Metanephros (tissue), 1 donor: Measurements from ENCODE around the gene CD74. TPM values are rescaled to one million over a fixed set of nuclear protein-coding genes. Genes with fewer than 3 reads are reported as not detected.

Experiments used
- total RNA-seq: library from RNA; depleted of rRNA; stranded (reverse); fragments of >200 nt; gene quantifications from one replicate; pipeline ENCODE4 v1.2.3, GENCODE V29; 2014

Gene CD74
- total RNA-seq = 619 TPM

DNA sequence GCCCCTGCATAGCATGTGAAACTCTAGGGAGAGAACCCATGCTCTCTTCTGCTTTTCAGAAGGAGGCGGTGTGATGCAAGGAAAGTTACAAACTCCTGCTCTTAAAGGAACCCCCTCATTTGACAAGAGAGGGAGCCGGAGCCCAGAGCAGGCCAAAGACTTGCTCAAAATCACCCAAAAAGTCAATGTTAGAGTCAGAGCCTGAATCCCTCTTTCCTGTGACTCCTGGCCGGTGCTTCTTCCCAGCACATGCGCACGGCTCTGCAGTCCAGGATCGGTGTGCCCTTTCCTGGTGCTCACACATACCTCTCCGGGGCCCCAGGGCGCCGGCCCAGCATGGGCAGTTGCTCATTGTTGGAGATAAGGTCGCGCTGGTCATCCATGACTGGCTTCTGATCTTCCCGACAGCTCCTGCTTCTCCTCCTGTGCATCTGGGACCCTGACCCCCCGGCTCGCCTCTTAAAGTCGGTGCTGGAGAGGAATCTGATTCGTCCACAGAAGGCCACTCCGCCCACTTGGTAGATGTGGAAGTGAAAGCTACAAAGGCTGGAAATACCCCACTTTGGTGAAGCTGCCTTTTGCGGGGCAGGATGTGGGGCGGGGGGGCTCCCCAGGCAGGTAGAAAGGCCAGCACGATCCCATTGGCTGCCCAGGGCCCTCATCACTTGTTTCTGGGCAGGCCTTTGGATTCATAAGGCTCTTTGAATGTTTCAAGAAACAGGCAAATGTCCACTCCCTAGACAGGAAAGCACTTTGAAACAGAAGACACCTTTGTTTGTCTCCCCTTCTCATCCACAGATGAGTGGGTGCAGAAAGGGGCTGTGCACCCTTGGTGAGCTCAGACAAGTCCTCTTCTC lies at the start of gene CD74:
Gene CD74 (minus strand): TSS at position 592 of the 857 bp plus-strand sequence. CDS start 161 bp downstream, at position 431.

DNA sequence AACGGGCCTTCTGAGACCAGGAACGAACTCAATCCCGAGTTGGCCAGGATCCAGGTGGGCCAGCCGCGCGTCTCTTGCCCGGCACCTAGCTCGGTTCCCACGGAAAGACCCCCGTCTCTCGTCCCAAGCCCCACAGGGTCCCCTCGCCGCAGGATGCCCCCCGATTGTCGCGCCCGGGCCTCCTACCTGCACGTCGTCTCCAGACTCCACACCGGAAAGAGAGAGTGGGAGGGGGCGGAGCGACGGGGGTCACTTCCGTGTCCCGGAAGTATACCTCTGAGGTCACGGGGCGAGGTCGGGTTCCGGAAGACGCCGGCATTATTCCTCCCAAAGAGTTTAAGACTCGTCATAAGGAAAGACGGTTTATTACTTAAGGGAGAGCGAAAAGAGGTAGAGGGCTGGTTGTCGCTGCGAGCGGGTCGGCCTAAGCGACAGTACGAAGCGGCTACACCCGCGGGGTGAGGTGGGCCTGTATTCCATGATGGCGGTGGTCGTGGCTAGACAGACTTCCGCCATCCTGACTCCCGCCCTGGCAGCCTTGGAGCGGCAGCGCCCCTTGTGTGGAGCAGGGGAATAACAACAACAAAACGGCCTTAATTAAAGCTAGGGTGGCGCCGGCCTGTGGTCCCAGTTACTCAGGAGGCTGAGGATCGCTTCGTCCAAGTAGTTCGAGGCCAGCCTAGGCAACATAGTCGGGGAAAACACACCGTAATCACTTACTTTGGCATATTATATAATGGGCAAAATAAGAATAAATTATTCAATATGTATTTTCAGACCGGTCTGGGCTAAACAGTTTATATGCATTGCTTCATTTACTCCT lies 37.0 kb upstream of the CD74 start, which contains the start of gene RPS14:
Gene RPS14 (minus strand): TSS at position 223 of the 823 bp plus-strand sequence. CDS start 2,006 bp downstream, outside the sequence.

DNA sequence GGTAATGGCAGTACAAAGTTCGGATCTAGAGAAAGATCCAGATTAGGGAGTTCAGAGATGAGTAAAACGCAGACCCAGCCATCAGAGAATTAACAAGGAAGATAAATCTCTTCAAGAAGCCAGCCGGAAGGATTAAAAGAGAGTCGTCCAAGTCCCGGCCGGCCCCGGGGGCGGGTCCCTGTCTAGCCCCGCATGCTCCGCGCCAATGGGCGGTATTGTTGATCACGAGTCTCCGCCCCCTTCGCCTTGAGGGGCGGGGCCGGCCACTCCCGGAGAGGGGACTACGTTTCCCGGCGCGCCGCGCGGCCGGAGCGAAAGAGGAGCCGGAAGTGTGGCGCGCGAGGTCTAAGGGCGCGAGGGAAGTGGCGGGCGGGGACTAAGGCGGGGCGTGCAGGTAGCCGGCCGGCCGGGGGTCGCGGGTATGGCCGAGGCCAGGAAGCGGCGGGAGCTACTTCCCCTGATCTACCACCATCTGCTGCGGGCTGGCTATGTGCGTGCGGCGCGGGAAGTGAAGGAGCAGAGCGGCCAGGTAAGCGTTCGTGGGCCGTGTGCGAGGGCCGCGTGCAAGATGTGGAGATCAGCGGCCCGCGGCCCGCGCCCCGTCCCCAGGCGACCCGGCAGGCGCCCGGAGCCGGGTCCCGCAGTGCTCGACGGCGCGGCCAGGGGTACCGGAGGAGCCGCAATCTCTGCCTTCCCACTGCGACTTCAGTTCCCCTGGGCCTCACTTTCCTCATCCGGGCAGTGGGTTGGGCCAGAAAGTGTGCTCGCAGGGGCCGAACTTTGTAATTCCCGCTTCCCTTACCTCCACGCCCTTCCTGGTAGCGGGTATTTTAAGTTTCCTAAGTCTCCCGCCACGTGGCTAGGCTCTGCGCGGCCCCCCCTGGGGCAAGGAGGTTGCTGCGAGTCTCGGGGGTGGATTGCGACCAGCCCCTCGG lies 55.1 kb downstream of the CD74 start, which contains the start of gene TCOF1:
Gene TCOF1 (plus strand): TSS at position 372 of the 935 bp plus-strand sequence. CDS start 50 bp downstream, at position 422.

Other genes with a start within 250 kb of the CD74 start
- 0.18 TPM for gene CDX1, start 246.1 kb downstream of the CD74 start, total RNA-seq
- 0.06 TPM for gene SLC6A7, start 222.8 kb downstream of the CD74 start, total RNA-seq
- 14.4 TPM for gene CAMK2A, start 123.1 kb downstream of the CD74 start, total RNA-seq
- gene ARSI, start 110.0 kb downstream of the CD74 start, total RNA-seq = 5.3 TPM
- 22.4 TPM for gene TCOF1, start 55.2 kb downstream of the CD74 start, total RNA-seq
- gene RPS14, start 36.8 kb upstream of the CD74 start, total RNA-seq = 2,051 TPM
- gene NDST1, start 95.2 kb upstream of the CD74 start, total RNA-seq = 88.0 TPM
- gene SYNPO, start 227.8 kb upstream of the CD74 start, total RNA-seq = 24.9 TPM
- gene MYOZ3, start 248.3 kb upstream of the CD74 start, total RNA-seq = 10.7 TPM